NCI-H2227 treated with DMSO at 0.1 percent for 48 hours (cell line): ENCODE data around the gene KLHL25.

Experiments used
- DNase-seq: peaks from one replicate; lab custom pipeline; 2025; lab: John Stamatoyannopoulos, UW

Gene KLHL25

DNA sequence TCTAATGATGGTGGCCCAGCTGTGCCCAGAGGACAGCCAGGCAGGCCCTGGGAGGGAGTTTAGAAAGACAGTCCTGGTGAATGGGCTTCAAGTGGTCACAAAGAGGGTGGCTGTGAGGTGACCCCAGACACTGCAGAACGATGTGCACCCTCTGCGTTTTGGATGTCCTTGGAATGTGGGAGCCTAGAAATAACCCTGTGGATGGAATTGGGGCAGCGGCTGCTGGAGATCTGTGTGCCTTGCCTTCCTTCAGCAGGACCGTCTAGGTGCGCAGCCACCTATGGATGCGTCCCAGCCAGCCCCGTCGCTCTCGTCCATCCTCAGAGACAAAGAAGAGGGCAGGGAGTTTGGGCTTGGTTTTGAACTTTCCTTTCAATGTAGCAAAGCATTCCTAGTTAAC is 46.5 kb downstream of the KLHL25 start:
- DNase-seq: no peak

DNA sequence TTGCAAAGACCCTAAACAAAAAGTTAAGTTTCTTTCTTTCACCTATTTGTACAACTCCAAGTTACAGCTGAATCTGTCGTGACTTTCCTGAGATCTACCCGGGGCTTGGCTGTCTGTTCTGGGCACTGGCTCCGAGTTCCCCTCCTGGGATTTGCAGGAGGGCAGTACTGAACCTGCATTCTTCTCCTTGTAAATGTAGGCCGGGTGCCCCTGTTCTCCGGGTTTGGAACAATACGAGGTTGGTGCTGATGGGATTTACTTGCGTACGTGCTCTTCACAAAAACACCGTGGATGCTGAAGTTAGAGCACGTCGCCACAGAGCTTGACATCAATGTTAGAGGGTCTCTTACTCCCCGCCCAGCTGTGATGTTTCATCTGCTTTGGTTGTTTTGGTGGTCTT is 48.1 kb downstream of the KLHL25 start:
- no peak for DNase-seq

DNA sequence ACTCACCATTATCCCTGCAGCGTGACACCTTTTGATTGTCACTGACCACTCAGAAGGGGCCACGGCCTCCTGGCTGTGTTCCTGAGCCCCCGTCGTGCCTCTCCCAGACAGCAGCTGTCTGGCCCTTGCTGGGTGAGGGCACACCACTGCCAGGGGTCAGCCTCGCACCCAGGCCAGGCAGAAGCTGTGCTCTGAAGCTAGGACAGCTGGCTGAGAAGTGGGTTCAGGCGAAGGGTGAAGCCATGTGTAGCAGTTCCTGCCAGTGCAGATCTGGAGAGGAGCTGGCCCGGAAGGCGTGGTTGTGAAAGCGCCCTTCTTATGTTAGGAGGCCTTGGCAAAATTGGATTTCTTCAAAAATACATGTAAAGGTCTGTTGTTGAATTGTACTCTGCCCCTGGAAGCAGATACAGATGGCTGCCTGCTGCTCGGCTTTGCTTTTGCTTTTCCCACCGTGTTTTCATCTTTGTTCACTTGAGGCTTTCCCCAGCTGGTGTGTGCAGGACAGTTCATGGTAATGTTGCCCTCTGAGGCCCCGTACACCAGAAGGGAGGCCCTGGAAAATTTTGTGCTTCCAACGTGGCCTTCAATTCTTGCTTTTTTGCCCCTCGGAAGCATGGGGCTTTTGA is 49.1 kb downstream of the KLHL25 start:
- no peak for DNase-seq

DNA sequence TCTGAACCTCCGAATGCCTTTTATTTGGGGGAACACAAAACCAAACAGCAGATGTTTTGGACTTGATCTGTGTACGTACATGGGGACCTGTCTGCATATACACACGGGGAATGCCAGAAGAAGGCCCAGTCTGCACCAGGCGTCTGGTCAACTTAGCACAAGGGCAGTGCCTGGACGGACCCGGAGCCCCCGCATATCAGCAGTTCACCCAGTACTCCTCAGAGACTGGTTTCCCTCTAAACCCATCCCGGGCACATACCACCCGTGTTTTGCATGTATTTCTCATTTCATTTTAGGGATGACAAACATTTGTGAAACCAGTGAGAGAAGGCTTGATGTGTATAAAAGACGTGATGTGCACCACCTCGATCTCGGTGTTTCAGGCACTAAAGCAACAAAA is 49.7 kb downstream of the KLHL25 start:
- DNase-seq: no peak

DNA sequence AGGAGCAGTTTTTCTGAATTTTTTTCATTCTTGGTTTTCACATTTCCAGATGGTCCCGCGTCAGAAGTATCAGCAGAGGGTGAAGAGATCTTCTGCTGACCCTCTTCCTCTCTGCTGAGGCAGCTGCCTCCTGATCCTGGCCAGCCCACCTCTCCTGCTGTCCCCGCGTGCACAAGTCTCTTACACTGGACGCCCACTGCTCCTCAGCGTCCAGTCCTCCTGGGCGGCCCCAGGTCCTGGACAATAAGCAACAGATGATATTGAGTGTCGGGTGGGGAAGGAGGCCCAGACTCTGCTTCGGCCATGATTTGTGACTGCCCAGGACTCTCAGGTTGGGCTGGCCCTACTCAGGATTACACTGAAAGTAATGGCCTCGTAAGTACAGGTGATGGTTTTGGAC is 50.1 kb downstream of the KLHL25 start:
- DNase-seq: no peak

DNA sequence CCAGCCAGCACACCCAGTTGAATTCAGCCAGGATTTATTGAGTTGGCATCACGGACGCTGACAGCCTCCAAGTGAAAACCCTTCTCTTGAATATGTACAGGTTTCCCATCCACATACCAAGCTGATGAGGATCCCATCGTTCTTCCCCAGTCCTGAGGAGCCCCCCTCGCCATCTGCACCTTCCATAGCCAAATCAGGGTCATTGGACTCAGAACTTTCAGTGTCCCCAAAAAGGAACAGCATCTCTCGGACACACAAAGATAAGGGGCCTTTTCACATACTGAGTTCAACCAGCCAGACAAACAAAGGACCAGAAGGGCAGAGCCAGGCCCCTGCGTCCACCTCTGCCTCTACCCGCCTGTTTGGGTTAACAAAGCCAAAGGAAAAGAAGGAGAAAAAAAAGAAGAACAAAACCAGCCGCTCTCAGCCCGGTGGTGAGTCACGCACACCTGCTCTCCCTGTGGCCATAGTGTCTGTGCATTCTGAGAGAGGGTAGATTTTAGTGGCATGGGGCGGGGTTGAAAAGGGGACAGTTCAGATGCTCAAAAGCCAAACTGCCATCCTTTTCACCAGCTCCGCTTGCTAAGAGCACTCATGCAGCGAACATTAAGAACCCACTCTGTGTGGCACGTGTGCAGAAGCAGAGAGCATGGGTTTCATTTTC is 51.2 kb downstream of the KLHL25 start:
- no peak for DNase-seq

DNA sequence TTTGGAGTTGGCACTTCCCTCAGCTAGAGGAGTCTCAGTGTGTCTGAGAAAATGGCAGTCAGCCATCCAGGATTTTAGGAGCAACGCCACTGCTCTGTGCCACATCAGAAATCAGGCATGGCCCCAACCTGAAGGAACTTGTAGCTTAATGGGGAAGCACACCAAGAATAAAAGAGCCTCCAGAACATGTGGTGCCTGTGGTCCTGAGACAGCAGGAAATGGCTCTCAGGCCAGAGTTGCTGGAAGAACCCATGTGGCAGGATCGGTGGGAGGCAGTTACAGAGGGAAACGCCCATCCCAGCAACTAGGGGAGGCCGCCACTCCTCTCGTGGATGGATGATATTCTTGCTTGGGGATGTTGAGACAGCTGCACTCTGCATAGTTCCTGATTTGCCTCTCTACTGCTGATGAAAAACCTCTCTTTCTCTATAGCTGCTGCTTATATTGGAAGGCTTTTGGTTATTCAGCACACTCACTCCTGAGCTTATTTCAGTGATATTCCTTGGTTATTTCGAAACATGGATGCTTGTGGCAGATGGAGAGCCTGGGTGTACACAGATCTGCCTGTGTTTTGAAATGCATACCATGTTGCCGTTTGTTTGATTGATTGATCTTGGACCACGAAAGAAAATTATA is 52.4 kb downstream of the KLHL25 start:
- DNase-seq: no peak

DNA sequence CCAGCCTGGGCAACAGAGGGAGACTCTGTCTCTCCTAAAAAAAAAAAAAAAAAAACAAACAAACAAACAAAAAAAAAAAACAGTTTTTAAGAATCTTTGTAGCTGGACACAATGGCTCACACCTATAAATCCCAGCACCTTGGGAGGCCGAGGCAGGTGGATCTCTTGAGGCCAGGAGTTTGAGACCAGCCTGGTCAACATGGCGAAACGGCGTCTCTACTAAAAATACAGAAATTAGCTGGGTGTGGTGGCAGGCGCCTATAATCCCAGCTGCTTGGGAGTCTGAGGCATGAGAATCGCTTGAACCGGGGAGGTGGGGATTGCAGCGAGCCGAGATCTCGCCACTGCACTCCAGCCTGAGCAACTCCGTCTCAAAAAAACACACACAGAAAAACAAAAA is 53.1 kb downstream of the KLHL25 start:
- no peak for DNase-seq

DNA sequence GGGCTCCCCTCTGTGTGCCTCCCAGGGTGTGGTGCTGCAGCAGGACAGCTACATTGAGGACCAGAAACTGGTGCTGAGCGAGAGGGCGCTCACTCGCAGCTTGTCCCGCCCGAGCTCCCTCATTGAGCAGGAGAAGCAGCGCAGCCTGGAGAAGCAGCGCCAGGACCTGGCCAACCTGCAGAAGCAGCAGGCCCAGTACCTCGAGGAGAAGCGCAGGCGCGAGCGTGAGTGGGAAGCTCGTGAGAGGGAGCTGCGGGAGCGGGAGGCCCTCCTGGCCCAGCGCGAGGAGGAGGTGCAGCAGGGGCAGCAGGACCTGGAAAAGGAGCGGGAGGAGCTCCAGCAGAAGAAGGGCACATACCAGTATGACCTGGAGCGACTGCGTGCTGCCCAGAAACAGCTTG is 53.7 kb downstream of the KLHL25 start:
- DNase-seq: no peak

DNA sequence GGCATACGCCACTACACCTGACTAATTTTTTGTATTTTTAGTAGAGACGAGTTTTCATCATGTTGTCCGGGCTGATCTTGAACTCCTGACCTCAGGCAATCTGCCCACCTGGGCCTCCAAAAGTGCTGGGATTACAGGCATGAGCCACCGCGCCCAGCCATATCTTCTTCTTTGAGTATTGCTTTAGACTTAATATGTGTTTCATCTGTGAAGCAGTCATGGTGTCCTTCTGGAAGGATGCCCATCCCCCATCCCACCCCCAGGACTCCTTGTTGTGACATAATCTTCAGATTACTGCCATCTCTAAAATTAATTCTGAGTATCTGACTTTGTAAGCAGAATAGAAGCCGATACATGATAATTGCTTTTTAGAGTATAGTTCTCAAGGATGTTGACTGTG is 57.7 kb downstream of the KLHL25 start:
- no peak for DNase-seq

DNA sequence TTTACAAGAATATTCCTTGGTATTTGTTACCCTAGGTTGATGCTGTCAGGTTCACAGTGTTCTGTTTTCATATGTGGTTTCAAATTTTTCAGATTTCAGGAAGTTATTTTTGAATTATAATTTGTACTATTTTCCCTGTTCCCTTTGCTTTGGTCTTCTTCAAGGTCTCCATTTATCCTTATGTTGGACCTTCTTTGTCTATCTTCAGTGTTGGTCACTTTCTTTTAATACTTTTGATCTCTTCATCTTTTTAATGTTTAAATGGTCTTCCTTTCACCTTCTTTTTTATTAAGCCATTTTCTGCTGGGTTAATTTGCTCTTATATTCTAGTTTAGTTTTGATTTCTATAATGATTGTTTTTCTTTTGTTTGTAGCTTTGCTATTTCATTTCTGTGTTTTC is 61.3 kb downstream of the KLHL25 start:
- no peak for DNase-seq

DNA sequence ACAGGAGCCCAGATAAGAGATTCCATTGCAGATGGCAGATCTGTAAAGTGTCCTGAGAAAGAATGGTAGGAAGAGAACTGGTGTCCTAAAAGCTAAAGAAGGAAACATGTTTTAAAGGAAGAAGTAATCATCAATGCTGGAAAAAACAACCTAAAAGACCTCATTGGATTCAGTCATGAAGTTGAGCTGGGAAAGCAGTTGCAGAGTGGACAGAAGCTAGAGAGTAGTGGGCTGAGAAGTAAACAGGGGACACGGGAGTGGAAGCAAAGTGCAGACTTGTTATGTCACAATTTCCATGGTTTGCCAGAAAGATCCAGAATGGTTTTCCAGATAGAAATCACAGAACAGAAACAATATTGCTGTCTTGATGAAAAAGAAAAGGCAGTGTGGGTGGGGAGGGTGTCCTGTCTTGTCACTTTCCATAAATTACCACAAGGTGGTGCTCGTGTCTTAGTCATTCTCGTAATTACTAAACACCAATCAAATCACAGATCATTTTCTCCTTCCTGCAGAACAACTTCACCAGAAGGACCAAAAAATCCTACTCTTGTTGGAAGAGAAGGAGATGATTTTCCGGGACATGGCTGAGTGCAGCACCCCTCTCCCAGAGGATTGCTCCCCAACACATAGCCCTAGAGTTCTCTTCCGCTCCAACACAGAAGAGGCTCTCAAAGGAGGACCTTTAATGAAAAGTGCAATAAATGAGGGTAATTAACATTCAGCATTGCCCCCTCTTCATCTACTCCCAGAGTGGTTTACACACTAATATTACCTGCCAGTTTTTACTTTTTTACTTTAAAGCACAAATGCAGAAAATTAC is 64.5 kb downstream of the KLHL25 start:
- peak; percentile 36 for DNase-seq

DNA sequence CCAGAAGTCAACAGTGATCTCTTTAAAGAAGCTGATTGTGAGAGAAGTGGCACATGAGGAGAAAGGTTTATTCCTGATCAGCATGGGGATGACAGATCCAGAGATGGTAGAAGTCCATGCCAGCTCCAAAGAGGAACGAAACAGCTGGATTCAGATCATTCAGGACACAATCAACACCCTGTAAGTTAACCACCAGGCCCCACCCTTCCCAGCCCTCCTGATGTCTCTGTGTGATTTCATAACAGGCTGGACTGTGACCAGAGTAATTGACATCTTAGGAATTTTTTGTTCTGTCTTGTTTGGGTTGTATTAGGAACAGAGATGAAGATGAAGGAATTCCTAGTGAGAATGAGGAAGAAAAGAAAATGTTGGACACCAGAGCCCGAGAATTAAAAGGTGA is 67.7 kb downstream of the KLHL25 start:
- no peak for DNase-seq

DNA sequence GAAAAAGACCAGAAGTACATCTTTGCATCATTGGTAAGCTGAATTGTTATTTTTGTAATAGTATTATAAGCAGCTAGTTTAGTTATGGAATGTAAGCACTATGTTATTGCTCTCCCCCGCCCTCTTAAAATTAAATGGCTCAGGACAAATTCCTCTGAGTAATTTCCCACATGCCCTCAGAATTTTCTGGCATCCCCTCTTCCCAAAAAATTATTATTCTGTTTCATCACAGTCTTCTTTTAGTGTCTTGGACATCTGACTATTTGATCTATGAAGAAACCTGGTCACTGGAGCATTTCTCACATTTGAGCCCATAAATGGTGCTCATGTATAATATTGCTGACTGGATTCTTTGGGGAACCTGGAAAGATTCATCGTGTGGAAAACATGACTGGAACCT is 68.3 kb downstream of the KLHL25 start:
- DNase-seq: no peak

DNA sequence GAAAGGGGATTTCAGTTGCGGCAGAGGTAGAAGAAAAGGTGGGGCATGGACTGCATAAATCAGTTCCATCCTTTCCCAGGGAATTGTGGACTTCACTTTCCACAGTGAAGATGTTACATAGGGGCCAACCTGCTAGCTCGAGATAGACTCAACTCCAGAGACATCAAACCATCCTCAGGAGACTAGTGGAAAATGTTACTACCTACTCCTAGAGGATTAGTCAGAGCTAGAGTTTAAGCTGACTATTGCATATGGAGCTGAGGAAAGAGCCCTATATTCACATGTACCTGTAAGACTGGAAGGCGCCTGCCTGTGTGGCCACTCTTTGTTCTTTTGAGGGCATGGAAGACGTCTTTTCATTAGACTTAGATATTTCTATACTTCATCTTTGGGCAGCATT is 69.2 kb downstream of the KLHL25 start:
- no peak for DNase-seq

DNA sequence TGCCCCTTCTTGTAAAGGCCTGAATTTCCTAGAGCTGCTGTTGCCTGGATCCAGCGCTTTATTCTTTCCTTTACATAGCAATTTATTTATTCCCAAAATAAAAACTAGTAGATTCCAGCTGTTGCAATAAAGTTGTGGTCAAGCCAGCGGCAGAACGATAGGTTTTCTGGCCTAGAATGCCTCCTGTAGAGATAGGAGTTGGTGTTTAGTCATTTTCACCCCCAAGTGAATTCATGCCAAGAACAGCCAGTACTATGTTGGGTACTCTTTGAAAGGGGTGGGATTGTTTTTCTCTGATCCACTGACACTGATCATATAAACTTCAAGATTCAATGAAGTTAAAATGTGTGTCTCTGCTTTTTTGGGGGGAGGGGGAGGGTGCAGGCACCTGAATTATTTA is 69.7 kb downstream of the KLHL25 start:
- no peak for DNase-seq

DNA sequence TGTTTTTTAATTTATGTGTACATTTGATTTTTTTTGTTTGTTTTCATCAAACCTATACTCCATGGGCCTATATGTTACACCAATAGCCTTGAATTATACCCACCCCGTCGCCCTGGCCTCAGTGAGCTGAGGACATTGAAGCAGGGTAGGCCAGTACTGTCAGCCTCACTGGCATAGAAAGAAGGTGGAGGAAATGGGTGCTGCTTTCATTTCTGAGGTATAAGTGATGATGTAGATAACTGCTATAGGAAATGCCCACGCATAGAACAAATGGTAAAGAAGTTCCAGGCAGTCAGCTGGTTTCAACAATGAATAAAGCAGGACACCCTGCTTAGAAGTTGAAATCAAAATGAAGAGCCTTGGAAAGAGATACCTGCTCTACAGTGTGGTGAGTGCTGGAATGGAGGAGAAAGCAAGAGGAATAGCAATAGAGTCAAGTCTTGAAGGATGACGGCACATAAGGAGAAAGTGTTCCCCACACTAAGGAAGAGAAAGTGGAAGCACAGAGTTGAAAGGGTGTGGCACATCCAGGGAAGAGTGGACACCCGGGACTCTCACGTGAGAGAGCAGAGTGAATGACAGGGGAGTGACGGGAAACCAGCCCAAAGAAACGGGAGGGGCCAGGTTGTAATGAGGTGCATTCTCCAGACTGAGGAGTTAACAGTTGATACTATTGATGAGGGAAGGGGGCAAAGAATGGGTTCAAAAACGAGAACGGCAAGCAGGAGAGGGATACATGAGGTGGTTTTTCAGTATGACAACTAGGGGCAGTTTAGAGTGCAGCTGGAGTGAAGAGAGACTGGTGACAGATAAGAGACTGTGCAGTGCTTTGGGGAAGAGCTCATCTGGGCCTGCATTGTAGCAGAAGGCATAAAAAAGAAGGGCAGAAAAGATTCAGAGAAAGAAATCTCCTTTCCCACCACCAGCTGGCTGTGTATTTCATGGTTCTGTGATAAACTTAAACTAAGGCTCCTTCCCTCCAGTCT is 70.5 kb downstream of the KLHL25 start:
- no peak for DNase-seq

DNA sequence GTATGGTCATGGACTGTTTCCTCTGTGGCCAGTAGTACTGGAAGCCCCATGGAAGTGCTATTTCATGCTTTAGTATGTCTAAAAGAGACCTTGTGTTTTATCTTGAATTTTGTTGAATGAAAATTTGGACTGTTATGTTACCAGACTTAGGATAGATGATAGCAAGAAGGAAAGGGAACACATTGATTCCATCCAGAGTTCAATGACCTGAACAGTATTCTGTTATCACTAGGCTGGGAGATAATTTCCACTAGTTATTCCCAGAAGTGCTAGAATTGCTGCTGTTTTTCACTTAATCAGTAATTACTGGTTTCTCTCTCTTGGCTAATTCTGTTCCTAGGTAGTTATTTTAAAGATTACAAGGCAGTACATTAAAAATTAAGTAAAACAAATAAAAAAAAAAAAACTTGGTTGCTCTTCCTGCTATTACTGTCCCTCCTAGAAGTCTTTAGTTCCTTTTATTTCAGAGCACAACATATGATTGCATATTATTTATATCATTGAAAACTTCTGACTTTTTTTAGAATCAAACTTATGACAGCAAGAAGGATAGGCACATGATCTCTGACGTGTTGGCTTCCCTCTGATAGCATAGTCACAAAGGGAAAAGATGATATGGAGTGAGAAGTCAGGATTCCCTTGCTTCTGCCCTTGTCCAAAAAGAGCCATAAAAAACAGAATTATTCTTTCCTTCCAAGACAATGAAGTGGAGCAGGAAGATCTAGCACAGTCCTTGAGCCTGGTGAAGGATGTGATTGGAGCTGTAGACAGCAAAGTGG is 72.2 kb downstream of the KLHL25 start:
- DNase-seq: no peak

DNA sequence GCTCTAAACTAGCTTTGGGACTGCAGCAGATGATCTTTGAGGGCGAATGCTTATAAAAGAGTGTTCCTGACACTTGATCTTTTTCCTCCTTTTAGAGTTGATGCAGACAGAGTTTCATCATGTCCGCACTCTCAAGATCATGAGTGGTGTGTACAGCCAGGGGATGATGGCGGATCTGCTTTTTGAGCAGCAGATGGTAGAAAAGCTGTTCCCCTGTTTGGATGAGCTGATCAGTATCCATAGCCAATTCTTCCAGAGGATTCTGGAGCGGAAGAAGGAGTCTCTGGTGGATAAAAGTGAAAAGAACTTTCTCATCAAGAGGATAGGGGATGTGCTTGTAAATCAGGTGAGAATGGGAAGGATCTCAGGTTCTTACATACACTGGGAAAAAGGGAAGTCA is 75.7 kb downstream of the KLHL25 start:
- DNase-seq: no peak

DNA sequence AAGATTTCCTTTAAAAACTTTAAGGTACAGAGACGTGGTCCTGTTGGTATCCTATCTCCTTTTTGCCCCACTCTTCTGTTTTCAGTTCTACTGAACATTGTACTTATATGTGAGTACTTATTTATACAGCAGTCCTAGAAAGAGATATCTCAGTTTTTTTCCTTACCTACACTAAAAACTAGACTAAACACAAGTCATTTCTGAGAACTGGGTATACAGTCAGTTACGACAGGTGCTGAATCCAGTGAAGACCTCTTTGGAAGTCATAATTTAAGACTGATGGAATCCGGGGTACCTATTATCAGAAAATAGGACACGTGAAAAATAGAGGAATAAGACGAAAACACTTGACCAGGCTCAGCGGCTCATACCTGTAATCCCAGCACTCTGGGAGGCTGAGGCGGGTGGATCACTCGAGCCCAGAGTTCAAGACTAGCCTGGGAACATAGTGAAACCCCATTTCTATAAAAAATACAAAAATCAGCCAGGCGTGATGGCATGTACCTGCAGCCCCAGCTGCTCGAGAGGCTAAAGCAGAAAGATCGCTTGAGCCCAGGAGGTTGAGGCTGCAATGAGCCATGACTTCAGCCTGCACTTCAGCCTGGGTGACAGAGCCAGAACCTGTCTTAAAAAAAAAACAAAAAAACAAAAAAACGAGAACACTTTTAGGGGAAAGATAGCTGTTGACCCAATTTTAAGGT is 76.3 kb downstream of the KLHL25 start:
- DNase-seq: no peak
